GM19099 (cell line): ENCODE results near the gene LORICRIN.

Source experiments
- POLR2A ChIP-seq: IDR thresholded peaks from 3 replicates; pipeline ENCODE4 v1.6.1; 2011; ENCODE audit warnings: low read depth; ENCODE audit not compliant: insufficient read length; ENCODE audit errors: extremely low read depth

LORICRIN gene, protein sequence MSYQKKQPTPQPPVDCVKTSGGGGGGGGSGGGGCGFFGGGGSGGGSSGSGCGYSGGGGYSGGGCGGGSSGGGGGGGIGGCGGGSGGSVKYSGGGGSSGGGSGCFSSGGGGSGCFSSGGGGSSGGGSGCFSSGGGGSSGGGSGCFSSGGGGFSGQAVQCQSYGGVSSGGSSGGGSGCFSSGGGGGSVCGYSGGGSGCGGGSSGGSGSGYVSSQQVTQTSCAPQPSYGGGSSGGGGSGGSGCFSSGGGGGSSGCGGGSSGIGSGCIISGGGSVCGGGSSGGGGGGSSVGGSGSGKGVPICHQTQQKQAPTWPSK

GRCh38 chr1:153259387-153259786 is at the start of gene LORICRIN:
Gene LORICRIN, plus strand, starts transcription at chr1:153259687. Its CDS starts 1,263 bp downstream, at chr1:153260950.
- no peak for TF ChIP-seq POLR2A

DNA sequence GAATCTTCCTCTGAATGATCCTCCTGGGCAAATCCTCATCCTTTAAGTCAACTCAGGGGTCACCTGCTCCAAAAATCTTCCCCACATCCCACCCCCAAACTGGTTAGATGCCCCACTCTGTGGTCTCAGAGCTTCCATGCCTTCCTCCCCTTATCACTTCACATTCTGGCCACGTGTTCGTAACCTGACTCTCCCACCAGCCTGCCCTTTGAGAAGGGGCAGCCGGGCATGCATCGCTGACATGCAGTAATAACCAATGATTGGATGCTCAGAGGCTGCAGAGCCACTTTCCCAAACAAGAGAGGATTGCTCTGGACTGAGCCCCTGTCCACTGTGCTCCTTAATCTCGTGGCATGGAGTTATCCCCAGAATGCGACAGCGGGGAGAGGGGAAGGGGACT is 49.3 kb upstream of the LORICRIN start:
- no peak for TF ChIP-seq POLR2A

DNA sequence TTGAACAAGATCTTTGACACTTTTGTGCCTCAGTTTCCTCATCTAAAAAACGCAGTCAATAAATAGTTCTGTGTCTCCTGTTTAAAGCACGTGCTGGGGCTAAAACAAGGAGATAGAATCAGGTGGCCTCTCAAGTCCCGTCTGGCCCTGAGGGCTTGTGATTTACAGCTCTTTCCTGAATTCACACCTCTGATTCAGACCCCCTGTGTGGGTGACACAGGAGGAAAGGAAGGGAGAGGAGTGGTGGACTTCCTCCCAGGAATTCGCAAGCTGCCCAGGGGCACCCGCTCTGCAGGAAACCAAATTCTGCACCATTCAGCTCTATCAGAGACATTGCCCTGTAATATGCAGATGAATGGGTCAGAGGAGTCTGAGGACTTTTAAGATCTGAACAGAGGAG is 47.3 kb upstream of the LORICRIN start:
- TF ChIP-seq POLR2A, result no peak

GRCh38 chr1:153213519-153213918 is 46.0 kb upstream of the LORICRIN start:
- no peak for TF ChIP-seq POLR2A

DNA sequence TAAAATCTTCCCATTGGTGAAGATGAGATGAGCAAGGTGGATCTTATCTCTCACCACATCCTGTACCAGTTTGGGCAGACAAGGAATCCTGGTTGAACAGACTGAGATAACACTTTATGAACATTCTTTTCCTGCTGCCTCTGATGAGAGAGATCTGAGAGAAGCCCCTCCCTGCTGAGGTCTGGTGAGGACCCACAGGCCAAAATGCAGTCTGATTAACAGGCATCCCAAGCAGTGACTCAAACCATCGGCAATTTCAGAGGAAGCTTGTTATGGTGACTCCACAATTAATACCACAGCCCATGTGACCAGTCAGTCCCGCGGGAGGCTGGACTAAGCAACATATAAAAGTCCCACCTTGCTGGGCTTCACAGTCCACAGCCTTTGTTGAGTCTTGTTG is 42.3 kb upstream of the LORICRIN start, which contains the start of gene PRR9:
Gene PRR9, plus strand, starts transcription at position 373 of the 400 bp plus-strand sequence. CDS start 561 bp downstream, outside the sequence.
- no peak for TF ChIP-seq POLR2A

DNA sequence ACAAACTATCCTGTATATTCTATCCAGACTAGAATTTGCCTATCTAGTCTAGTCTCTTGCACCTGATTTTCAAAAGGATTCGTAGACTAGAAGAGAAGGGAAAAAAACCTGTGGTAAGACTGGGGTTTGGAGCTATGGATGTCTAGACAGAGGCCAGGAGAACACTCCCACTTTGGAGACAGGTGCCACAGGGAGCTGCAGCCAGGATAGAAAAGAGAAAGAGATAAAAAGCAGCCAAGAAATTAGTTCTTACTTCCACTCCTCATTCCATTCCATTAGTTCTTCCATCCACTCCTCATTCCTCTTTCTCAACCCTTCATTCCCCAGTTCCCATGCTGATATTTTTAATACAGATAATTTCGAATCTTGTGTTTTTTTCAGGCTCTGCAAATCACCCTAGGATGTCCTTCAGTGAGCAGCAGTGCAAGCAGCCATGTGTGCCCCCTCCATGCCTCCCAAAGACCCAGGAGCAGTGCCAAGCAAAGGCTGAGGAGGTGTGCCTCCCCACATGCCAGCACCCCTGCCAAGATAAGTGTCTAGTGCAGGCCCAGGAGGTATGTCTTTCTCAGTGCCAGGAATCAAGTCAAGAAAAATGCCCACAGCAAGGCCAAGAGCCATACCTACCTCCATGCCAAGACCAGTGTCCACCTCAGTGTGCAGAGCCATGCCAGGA is 41.6 kb upstream of the LORICRIN start:
- no peak for TF ChIP-seq POLR2A

GRCh38 chr1:153220606-153221303 is 38.7 kb upstream of the LORICRIN start:
- TF ChIP-seq POLR2A, result no peak

- TF ChIP-seq POLR2A, result no peak
Measured at GRCh38 chr1:153227810-153228209, 31.7 kb upstream of the LORICRIN start.

DNA sequence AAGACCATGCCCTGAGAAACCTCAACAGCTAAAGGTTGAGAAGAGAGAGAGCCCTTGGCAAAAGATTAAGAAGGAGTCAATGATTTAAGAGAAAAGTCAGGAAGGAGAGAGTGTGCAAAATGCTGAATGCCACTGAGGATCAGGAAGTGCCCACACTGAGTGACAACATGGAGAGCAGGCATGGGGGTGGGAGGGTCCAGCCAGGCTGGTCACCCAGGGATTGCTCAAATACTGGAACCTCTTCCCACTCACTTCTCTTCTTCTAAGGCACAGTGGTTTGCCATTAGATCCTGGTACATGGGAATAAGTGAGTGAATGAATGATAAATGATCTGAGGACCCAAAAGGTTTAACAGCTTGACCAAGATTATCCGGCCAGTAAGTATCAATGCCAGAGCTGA is 31.0 kb upstream of the LORICRIN start:
- TF ChIP-seq POLR2A, result no peak

- no peak for TF ChIP-seq POLR2A
Measured at GRCh38 chr1:153231363-153231762, 28.1 kb upstream of the LORICRIN start.

DNA sequence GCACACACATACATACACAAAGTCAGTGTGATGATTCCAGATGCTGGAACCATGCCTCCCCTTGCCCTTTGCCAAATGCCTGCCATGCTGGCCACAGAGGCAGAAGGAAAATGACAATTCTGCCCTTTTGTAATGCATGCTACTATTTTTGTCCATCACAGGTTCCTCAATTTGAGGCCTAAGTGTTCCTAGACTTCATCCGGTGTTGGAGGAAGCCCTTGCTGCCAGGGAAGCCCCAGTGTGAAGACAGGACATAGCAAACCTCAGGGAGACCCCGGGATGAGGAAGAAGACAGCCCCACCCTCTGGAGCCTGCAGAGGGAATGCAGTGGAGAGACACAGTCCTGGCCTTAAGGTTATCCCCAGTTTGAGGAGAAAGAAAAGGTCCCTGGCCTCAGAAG is 27.7 kb upstream of the LORICRIN start:
- no peak for TF ChIP-seq POLR2A

GRCh38 chr1:153232553-153232952 is 26.9 kb upstream of the LORICRIN start:
- no peak for TF ChIP-seq POLR2A

GRCh38 chr1:153233448-153233847 is 26.0 kb upstream of the LORICRIN start:
- no peak for TF ChIP-seq POLR2A

GRCh38 chr1:153238527-153238926 is 21.0 kb upstream of the LORICRIN start:
- TF ChIP-seq POLR2A, result no peak

- no peak for TF ChIP-seq POLR2A
Measured at GRCh38 chr1:153242160-153242559, 17.3 kb upstream of the LORICRIN start.

DNA sequence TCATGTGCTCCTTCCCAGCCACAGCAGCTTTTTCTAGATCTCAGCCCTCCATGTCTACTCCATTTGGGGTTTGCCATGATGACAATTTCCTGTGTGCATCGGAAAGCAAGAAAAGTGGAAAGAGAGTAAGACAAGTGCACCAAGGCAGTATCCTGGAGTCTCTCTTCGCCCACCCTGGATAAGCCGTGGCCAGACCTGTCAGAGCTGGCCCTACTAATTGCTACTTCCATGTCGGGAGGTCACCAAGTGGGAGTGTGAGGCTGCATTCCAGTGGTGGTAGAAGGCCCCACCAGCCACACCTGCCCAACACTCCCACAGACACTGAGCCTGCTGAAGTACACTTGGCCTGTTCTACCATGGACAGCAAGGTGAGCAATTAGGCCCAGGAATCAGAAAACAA is 14.0 kb upstream of the LORICRIN start:
- TF ChIP-seq POLR2A, result no peak
